ENCODE data around the gene MGAT3. TPM values are rescaled to one million over a fixed set of nuclear protein-coding genes. Genes with fewer than 3 reads are reported as not detected.

MGAT3 gene
- total and polyA plus RNA-seq, 2 donors (not counting 3 experiments of a cell fraction or from before 2014, with no cell fraction given), result not detected

- Histone ChIP-seq H3K9ac (replicated peaks; ENCODE audit: extremely low read depth, insufficient read depth, low read length) (no peak overlapping the region), H3K9me3 (replicated peaks; ENCODE audit: control insufficient read depth, insufficient read depth, low read length) (no peaks in the 10 kb centered on the region), H3K79me2 (ENCODE audit: control insufficient read depth, insufficient read depth, low read length) (peaks cover 15% of the 10 kb centered on the region), H3K4me1 (ENCODE audit: control insufficient read depth, extremely low read depth, insufficient read depth, low read length) (peaks cover 15% of the 10 kb centered on the region), H3K4me2 (ENCODE audit: insufficient read depth, low read length) (no peak overlapping the region), H3K27me3 (ENCODE audit: control insufficient read depth in 2 of 2, insufficient read depth in 2 of 2, low read length in 2 of 2) (no peaks in the 10 kb centered on the region), H3K4me3 (replicated peaks in 1 of 3; ENCODE audit: insufficient read depth in 1 of 3, low read depth in 1 of 3, low read length in 3 of 3) (no peak overlapping the region), H3K9me1 (replicated peaks; ENCODE audit: control insufficient read depth, extremely low read depth, insufficient read depth, low read length) (no peaks in the 10 kb centered on the region), H4K20me1 (replicated peaks; ENCODE audit: control insufficient read depth, extremely low read depth, insufficient read depth, low read length) (no peaks in the 10 kb centered on the region), H2AFZ (ENCODE audit: low read depth, low read length) (no peak overlapping the region), H3K36me3 (ENCODE audit: control insufficient read depth in 2 of 2, extremely low read depth in 1 of 2, insufficient read depth in 2 of 2, low read length in 2 of 2) (no peaks in the 10 kb centered on the region), H3K27ac (ENCODE audit: insufficient read depth, low read depth, low read length) (no peak overlapping the region)
- ChIA-PET CTCF (interaction anchor here (1.5 to 6.1 kb wide), 7 partner anchors 272 to 812 kb away, joined by 5 to 157 read pairs (median 19); no protein-coding TSS in a partner anchor), POLR2A (no interaction called here)
- FAIRE-seq (no peak), DNase-seq (ENCODE audit: low read depth, low spot score) (no peak)
- intact Hi-C loops (cut with micrococcal nuclease) (loop anchor here (2.0 kb wide), 1 partner anchor 489 kb away; no protein-coding TSS in a partner anchor), dilution Hi-C loops (cut with MboI; ENCODE audit: extremely low pct_ligation_motif_present, low sequenced_read_pairs) (no loop called here)
- no TSS peak for BruUV-seq (replicated peaks)
- TF ChIP-seq MYC (IDR thresholded peaks at IDR 0.05; ENCODE audit: low read depth, low read length) (no peak), FOS (IDR thresholded peaks at IDR 0.05; ENCODE audit: borderline replicate concordance, insufficient read depth, low read length) (no peak), POLR2AphosphoS5 (IDR thresholded peaks at IDR 0.05; ENCODE audit: insufficient read depth, low read depth, low read length) (no peak), JUN (IDR thresholded peaks at IDR 0.05; ENCODE audit: borderline replicate concordance, insufficient read depth, insufficient read length, low read depth) (no peak), POLR2A (IDR thresholded peaks at IDR 0.05; ENCODE audit: low read depth, low read length) (no peak), MAX (IDR thresholded peaks at IDR 0.05; ENCODE audit: insufficient read depth, insufficient read length) (no peak), EZH2 (IDR thresholded peaks at IDR 0.05; ENCODE audit: borderline replicate concordance, low read depth, low read length, severe bottlenecking) (no peak), GATA2 (IDR thresholded peaks at IDR 0.05; ENCODE audit: insufficient read depth, insufficient read length, low read depth, low read length) (no peak)
- TF ChIP-seq, protein P1, sequence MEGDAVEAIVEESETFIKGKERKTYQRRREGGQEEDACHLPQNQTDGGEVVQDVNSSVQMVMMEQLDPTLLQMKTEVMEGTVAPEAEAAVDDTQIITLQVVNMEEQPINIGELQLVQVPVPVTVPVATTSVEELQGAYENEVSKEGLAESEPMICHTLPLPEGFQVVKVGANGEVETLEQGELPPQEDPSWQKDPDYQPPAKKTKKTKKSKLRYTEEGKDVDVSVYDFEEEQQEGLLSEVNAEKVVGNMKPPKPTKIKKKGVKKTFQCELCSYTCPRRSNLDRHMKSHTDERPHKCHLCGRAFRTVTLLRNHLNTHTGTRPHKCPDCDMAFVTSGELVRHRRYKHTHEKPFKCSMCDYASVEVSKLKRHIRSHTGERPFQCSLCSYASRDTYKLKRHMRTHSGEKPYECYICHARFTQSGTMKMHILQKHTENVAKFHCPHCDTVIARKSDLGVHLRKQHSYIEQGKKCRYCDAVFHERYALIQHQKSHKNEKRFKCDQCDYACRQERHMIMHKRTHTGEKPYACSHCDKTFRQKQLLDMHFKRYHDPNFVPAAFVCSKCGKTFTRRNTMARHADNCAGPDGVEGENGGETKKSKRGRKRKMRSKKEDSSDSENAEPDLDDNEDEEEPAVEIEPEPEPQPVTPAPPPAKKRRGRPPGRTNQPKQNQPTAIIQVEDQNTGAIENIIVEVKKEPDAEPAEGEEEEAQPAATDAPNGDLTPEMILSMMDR (IDR thresholded peaks at IDR 0.05; ENCODE audit: extremely low read depth in 1 of 2, insufficient read depth in 1 of 2, low read depth in 1 of 2, low read length in 2 of 2), result no peak
Observed at GRCh38 chr22:39535831-39536449, 79.1 kb downstream of the MGAT3 start.

Measured in endothelial cell of umbilical vein (primary cell).